Central memory CD4-positive, alpha-beta T cell (primary cell): Measurements from ENCODE around the gene FTCD.
"Not testable (repeated sequence)": the region's sequence is repeated elsewhere in the genome, so short reads cannot be mapped to it uniquely, and the experiment has no call there.

Source experiments
- DNase-seq: peaks from one replicate; pipeline ENCODE4 v3.0.0; 2022

Gene FTCD

GRCh38 chr21:46151989-46152926, 3.1 kb downstream of the FTCD start:
- no peak for DNase-seq

- DNase-seq: no peak
Measured at GRCh38 chr21:46151261-46151988, 4.0 kb downstream of the FTCD start.

DNA sequence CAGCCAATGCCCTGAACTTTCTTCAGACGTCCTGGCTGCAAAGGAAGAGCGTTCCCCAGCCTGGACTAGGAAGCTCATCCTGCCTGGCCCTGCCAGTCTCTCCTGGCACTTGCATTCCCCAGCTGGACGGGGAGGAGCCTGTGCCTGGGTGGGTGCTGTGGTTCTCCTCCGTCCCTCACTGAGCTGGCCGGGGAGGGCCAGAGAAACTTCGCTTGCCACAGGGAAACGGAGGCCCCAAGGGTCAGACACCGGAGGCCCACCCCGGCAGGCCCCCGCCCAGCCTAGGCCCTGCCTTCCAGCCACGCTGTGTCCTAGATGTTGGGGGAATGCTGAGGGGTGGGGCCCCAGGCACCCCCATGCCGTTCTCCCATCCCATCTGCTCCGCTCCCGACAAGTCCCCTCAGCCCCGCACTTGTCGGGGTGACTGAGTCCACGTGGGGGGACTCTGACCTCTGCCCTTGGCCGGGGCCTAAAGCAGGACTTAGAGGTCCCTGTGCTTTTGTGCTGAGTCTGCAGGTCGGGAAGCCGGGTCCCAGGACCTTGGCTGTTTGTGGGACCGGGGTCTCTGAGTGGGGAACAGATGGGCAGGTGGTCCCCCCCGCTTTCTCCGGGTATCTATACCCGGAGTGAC, 4.8 kb downstream of the FTCD start:
- no peak for DNase-seq

GRCh38 chr21:46150073-46150472, 5.3 kb downstream of the FTCD start:
- no peak for DNase-seq

- no peak for DNase-seq
Measured at GRCh38 chr21:46149205-46149901, 6.0 kb downstream of the FTCD start.

DNA sequence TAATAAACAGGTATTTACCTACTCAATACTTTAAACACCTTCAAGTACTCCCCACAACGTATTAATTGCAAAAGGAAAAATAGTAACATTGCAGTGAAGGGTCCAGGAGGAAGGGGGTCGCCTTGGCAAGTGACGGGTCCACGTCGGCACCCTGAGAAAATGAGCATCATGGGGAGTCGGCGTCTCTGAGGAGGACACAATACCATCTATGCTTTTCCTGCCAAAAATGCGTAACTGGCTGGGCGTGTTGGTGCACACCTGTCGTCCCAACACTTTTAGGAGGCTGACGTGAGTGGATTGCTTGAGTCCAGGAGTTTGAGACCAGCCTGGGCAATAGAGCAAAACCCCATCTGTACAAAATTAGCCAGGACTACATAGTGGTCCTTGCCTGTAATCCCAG, 7.3 kb downstream of the FTCD start:
- DNase-seq: no peak

DNA sequence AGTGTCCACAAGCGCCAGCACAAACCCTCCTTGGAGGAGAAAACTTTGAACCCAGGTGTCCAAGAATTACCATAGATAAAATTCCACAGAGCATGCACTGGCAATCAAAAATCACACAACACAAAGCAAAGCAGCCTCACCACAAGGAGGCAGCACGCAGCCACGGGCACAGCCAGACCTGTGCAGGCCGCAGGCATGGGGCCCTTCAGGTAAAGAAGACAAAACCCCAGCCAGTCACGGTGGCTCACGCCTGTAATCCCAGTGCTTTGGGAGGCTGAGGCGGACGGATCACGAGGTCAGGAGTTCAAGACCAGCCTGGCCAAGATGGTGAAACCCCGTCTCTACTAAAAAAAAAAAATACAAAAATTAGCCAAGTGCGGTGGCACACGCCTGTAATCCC, 8.0 kb downstream of the FTCD start:
- peak; percentile 8 for DNase-seq

DNA sequence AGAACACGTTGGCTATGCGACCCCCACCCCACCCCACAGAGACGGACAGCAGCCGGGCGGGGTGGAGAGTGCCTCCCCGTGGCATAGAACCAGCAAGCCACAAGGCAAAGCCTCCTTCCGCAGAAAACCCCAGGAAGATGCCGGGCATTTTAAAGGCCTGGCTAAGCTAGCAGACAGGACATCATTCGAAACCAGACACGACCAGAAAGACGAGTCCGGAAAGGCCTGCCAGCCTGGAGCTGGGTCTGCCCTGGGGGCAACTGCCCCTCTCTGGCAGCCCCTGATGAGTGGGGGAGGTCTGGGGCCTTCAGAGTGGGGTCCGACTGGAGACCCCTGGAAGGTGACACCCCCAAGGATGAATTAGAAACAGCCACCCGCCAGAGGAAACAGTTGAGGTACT, 8.5 kb downstream of the FTCD start:
- DNase-seq: no peak

DNA sequence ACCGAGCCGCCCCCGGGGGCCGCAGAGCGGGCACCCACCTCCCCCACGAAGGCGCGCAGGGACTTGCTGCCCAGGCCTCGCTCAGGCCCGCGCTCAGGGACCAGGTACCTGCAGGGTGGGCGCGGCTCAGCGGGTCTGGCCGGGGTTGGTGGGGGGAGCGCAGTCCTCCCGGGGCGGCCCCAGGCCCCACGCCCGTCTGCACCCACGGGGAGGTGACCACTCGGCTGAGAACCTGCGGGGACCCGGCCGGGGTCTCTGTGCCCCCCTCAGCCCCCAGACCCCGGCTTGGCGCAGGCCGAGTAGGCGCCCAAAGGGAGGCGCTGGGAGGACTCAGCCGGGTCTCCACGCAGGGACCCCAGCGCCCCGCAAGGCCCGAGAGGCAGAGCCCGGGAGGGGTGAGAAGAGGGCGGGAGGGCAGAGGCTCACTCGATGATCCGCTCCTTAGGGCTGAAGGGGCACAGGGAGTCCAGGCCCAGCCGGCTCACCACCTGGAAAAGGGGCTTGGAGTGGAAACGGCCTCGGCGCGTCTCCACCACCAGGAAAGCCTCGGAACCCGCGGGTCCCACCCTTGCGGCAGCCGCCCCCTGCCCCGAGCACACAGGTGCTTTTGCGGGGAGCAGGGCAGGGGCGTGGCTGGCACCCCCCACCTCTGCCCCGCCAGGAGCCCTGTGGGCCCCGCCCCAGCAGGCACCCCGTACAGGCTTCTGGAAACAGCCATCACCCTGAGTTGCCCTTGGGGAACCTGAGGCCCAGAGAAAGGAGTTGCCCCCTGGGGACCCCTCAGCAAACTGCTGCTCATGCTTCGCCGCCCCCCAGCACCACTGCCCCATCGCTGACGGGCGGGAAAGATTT, 9.3 kb downstream of the FTCD start:
- DNase-seq: no peak

DNA sequence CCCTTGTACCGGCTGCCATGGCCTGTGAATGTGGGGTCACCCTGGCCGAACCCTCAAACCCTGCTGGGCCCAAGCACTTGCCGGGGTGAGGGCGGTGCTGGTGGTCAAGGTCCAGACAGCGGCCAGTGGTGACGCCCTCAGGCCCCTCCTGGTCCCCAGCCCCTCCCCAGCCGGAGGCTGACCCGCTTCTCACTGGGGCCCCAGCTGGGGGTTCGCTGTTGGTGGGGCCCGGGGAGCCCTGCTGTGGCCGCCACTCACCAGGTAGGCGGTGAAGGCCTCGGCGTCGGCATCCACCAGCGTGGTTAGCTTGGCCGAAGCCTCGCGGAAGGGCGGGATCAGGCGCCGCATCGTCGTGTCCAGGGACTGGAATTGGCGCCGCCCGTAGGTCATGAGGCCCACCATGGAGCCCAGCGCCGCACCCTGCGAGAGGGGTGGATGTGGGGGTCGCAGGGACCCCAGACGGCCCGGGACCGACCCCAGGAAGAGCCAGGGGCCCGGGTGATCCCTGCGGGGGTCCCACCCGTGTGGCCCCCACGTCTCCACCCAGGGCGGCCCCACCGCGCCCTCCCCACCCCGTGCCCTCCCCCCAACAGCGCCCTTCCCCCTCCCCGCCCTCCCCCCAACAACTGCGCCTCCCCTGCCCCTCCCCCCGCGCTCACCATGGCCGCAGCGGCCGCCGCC, 10.1 kb downstream of the FTCD start:
- no peak for DNase-seq

- no peak for DNase-seq
Measured at GRCh38 chr21:46144464-46145070, 10.8 kb downstream of the FTCD start.

- no peak for DNase-seq
Measured at GRCh38 chr21:46142582-46143473, 12.6 kb downstream of the FTCD start.

DNA sequence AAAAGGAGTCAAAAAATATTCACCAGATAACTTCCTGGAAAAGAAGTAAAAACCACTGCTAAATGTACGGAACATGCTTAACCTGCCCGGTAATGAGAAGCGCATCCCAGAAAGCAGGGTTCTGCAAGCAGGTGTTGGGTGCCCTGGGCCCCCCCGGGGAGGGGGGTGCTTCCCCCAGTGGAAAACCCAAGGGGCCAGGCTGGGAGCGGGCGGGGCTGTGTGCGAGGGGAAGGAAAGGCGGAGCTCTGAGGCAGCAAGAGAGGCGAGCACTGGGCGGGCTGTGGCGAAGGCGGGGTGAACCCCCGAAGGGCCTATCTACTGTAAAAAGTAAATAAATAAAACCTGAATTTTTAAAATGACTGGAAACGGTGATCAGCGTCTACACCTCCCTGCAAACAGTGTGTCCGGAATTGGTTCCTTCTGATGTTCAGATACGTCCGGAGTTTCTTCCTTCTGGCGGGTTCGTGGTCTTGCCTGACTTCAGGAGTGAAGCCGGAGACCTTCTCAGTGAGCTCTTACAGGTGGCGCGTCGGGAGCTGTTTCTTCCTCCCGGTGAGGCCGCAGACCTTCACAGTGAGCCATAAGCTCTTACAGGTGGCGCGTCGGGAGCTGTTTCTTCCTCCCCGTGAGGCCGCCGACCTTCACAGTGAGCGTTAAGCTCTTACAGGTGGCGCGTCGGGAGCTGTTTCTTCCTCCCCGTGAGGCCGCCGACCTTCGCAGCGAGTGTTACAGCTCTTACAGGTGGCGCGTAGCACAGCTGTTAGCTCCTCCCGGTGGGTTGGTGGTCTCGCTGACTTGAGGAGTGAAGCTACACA, 13.4 kb downstream of the FTCD start:
- no peak for DNase-seq

DNA sequence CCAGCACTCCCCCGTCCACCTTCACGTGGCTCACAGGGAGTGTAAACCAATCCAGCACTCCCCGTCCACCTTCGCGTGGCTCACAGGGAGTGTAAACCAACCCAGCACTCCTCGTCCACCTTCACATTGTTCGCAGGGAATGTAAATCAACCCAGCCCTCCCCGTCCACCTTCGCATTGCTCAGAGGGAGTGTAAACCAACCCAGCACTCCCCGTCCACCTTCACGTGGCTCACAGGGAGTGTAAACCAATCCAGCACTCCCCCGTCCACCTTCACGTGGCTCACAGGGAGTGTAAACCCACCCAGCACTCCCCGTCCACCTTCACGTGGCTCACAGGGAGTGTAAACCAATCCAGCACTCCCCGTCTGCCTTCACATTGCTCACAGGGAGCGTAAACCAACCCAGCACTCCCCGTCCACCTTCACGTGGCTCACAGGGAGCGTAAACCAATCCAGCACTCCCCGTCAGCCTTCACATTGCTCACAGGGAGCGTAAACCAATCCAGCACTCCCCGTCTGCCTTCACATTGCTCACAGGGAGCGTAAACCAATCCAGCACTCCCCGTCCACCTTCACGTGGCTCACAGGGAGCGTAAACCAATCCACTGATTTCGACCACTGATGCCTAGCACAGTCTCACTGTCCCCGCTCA, 14.9 kb downstream of the FTCD start:
- not testable (repeated sequence) for DNase-seq

DNA sequence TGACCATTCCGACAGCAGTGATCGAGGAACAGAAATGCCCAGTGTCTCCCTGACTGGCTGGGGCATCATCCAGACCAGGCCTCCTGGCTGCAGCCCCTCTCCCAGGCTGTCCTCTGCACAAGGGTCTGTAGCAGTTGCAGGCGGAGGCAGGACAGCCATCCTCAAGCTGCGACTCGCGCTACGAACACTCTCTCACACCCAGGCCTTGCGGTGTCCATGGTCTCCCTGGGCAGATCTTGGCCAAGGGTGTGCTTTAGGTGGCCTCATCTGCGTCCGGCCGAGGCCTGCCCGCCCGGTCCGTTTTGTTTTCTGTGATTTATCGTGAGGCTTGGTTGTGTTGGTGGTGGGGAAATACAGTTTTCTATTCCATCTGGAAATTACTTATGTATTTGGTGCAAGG, 15.7 kb downstream of the FTCD start:
- no peak for DNase-seq

DNA sequence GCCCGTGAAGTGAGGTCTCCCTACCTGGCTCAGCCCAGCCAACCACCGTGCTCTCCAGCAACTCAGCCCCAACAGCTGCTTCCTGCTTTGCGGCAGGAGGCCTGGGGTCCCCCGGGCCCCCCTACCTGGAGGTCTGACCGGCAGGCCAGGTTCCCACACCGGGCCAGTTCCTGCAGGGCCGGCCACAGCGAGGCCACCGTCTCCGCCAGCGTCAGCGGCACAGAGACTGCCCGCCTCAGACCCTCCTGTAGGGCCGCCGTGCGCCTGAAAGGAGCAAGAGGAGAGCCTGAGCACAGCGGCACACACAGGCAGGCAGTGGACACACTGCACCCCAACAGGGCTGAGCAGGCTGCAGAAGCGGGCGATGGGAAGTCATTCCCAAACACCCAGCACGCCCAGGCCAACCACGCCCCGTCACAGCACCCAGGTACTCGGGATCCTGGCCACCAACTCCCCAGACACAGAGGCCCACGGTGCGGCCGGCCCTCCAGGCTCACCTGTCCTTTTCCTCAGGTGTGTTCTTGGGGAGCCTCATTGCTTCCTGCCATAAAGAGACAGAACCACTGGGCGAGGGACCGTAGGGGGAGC, 16.9 kb downstream of the FTCD start:
- DNase-seq: no peak

- no peak for DNase-seq
Measured at GRCh38 chr21:46137908-46138307, 17.5 kb downstream of the FTCD start.
